ENCODE data around the gene SULT4A1. TPM values are rescaled to one million over a fixed set of nuclear protein-coding genes. Genes with fewer than 3 reads are reported as not detected.

The SULT4A1 gene
- total and polyA plus RNA-seq, 2 experiments from 2014 or later, result 4.7 to 5.2 TPM

GRCh38 chr22:43830931-43831560 is 31.3 kb downstream of the SULT4A1 start:
- no peaks in the 10 kb centered on the region; the same call in 2 of the 3 replicates for H3K9me3 Mint-ChIP-seq
- H3K4me1 Mint-ChIP-seq, result peaks cover 30% of the 10 kb centered on the region
- Histone ChIP-seq H3K27ac (ENCODE audit: low read depth) (no peak overlapping the region), H3K36me3 (ENCODE audit: insufficient read depth) (no peaks in the 10 kb centered on the region), H3K9me2 (ENCODE audit: insufficient read depth) (no peaks in the 10 kb centered on the region), H3K79me2 (replicated peaks; ENCODE audit: insufficient read depth) (peaks cover 4% of the 10 kb centered on the region; the same call in 1 of the 2 replicates), H3K27me3 (ENCODE audit: insufficient read depth) (no peaks in the 10 kb centered on the region), H3F3A (replicated peaks; ENCODE audit: low read depth) (no peaks in the 10 kb centered on the region), H3K4me3 (no peak overlapping the region), H4K20me1 (replicated peaks; ENCODE audit: insufficient read depth) (peaks cover 3% of the 10 kb centered on the region; the same call in 1 of the 2 replicates), H3K4me2 (no peak overlapping the region), H2AFZ (no peak overlapping the region), H3K4me1 (ENCODE audit: insufficient read depth) (no peaks in the 10 kb centered on the region; the same call in 1 of the 2 replicates)
- peaks cover 20% of the 10 kb centered on the region for H3K27me3 Mint-ChIP-seq (ENCODE audit: insufficient read depth, low read depth, poor library complexity)
- TF ChIP-seq POLR2AphosphoS5 (IDR thresholded peaks at IDR 0.05; ENCODE audit: low read depth) (no peak), STAT1 (IDR thresholded peaks at IDR 0.05; ENCODE audit: unreplicated experiment) (no peak), CTCF (conservative IDR thresholded peaks at IDR 0.05; ENCODE audit: low read depth in 2 of 2) (no peak), JUNB (IDR thresholded peaks at IDR 0.05; ENCODE audit: unreplicated experiment) (no peak), ZNF331 (CRISPR knock-in tag; IDR thresholded peaks at IDR 0.05; ENCODE audit: low read depth) (no peak), EZH2phosphoT487 (IDR thresholded peaks at IDR 0.05; ENCODE audit: unreplicated experiment) (no peak), NANOG (IDR thresholded peaks at IDR 0.05; ENCODE audit: borderline replicate concordance) (no peak), ZNF462 (CRISPR knock-in tag; IDR thresholded peaks at IDR 0.05) (no peak), ZNF114 (CRISPR knock-in tag; IDR thresholded peaks at IDR 0.05) (no peak)
- H3K4me3 Mint-ChIP-seq, result no peak overlapping the region
- DNase-seq (ENCODE audit: low spot score), result no peak
- peaks cover 8% of the 10 kb centered on the region; the same call in 2 of the 3 replicates for H3K36me3 Mint-ChIP-seq (ENCODE audit: low read depth)
- H3K27ac Mint-ChIP-seq, result no peak overlapping the region
- ATAC-seq, result no peak

All from GM23338 (cell line).